HepG2 (cell line): ENCODE results near the gene PRKCE. TPM values are rescaled to one million over a fixed set of nuclear protein-coding genes. Genes with fewer than 3 reads are reported as not detected.

Experiments
- CREM ChIP-seq, 2 experiments: sonication (generic) in 1 of 2; formaldehyde crosslinking in 1 of 2; IDR thresholded peaks; 2 replicates each; pipeline versions ENCODE4 v1.4.0 to v1.6.1; 2016 to 2020; ENCODE audit warnings: antibody characterized with exemption in 1 of 2, mild to moderate bottlenecking in 1 of 2, missing genetic modification reagents in 1 of 2
- FOXJ3 ChIP-seq: sonication (generic); formaldehyde crosslinking; IDR thresholded peaks from 2 replicates; pipeline ENCODE4 v1.4.0; 2020; ENCODE audit warnings: missing genetic modification reagents, mild to moderate bottlenecking, borderline replicate concordance
- FOXO1 ChIP-seq: sonication (generic); formaldehyde crosslinking; IDR thresholded peaks from 2 replicates; pipeline ENCODE4 v1.4.0; 2020; ENCODE audit warnings: missing genetic modification reagents
- LCORL ChIP-seq, 2 experiments: fragments of 450-650 bp in 1 of 2; sonication (generic) in 1 of 2; formaldehyde crosslinking in 1 of 2; IDR thresholded peaks; 2 replicates each; pipeline versions ENCODE4 v1.5.0 to v1.6.1; 2017 to 2020; ENCODE audit warnings: antibody characterized with exemption in 1 of 2, missing genetic modification reagents in 1 of 2
- NFKBIZ ChIP-seq: IDR thresholded peaks from 2 replicates; pipeline ENCODE4 v1.6.1; 2018; ENCODE audit warnings: missing genetic modification reagents, missing compliant biosample characterization
- ONECUT2 ChIP-seq: sonication (generic); formaldehyde crosslinking; IDR thresholded peaks from 2 replicates; pipeline ENCODE4 v1.4.0; 2020; ENCODE audit warnings: missing genetic modification reagents
- PITX1 ChIP-seq: sonication (generic); formaldehyde crosslinking; IDR thresholded peaks from 2 replicates; pipeline ENCODE4 v1.5.1; 2020; ENCODE audit warnings: mild to moderate bottlenecking, missing genetic modification reagents
- RERE ChIP-seq: IDR thresholded peaks from 2 replicates; pipeline ENCODE4 v1.6.1; 2016; ENCODE audit warnings: low read depth, missing genetic modification reagents, missing compliant biosample characterization
- SKIL ChIP-seq: sonication (generic); formaldehyde crosslinking; IDR thresholded peaks from 2 replicates; pipeline ENCODE4 v1.8.0; 2022; ENCODE audit warnings: missing genetic modification reagents, mild to moderate bottlenecking, moderate library complexity, borderline replicate concordance
- U2AF1 ChIP-seq: fragments of 200-400 bp; formaldehyde crosslinking; optimal IDR thresholded peaks from 2 replicates; pipeline ENCODE3; 2017; ENCODE audit warnings: mild to moderate bottlenecking, low read depth, low read length
- ZMAT5 ChIP-seq: sonication (generic); formaldehyde crosslinking; IDR thresholded peaks from 2 replicates; pipeline ENCODE4 v1.5.0; 2020; ENCODE audit warnings: mild to moderate bottlenecking, low read depth, missing genetic modification reagents, borderline replicate concordance
- ZNF350 ChIP-seq: sonication (generic); formaldehyde crosslinking; IDR thresholded peaks from 2 replicates; pipeline ENCODE4 v1.4.0; 2020; ENCODE audit warnings: mild to moderate bottlenecking, low read depth, missing genetic modification reagents, borderline replicate concordance
- ZNF513 ChIP-seq: sonication (generic); formaldehyde crosslinking; conservative IDR thresholded peaks from 2 replicates; pipeline ENCODE4 v1.5.0; 2020; ENCODE audit warnings: missing genetic modification reagents
- ZNF713 ChIP-seq: sonication (generic); formaldehyde crosslinking; IDR thresholded peaks from 2 replicates; pipeline ENCODE4 v1.4.0; 2020; ENCODE audit warnings: mild to moderate bottlenecking, missing genetic modification reagents
- polyA plus RNA-seq, 8 experiments: library from polyadenylated mRNA; depleted of rRNA in 3 of 8; stranded (reverse) in 7 of 8; unstranded in 1 of 8; fragments of >200 nt; fragmentation: Illumina TruSeq in 4 of 8; extraction: Trizol in 4 of 8; gene quantifications; 2 replicates each; pipeline versions ENCODE4 v1.2.1 to v1.2.3, GENCODE V29; 2011 to 2016; ENCODE audit warnings: low read depth in 4 of 8, missing spikeins in 1 of 8, mixed read lengths in 1 of 8; ENCODE audit not compliant: insufficient read depth in 1 of 8
- total RNA-seq, 5 experiments: library from RNA; depleted of rRNA; stranded (reverse); fragments of >200 nt; fragmentation: Illumina TruSeq; extraction: Trizol; gene quantifications; 2 replicates each; pipeline ENCODE4 v1.2.3, GENCODE V29; 2016; ENCODE audit warnings: low read depth in 1 of 5
- TF ChIP-seq, protein P1 (sequence below): sonication (generic); formaldehyde crosslinking; IDR thresholded peaks from 2 replicates; pipeline ENCODE4 v1.5.1; 2020; ENCODE audit warnings: mild to moderate bottlenecking, moderate library complexity, missing genetic modification reagents

PRKCE gene
- total and polyA plus RNA-seq, 2 of the 13 experiments (the other 11 are each of a cell fraction or from before 2014, with no cell fraction given) = 1.0 to 3.9 TPM

DNA sequence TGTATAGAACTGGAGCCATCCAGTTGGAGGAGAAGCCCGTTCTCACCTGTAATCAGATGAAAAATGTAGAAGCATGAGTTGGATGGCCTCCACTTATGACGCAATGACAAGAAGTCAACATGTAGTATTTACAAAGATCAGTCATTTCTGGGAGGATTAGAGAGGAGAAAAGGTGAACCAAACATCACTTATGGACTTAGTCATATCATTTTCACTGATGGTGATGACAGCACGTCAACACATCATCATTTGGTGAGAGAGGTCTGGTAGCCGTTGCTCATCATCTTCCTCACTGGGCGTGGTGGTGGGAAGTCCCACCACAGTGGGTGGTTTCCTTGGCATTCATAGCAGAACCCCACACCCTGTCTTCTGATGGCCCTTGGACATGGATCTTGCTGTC lies 381.5 kb downstream of the PRKCE start (continued):
- TF ChIP-seq NFKBIZ (CRISPR knock-in tag) = 0 out of 2 replicates have a peak, but pooled peaks have one; percentile 34
- TF ChIP-seq ZNF350 (CRISPR knock-in tag) = no peak
- peak; percentile 65; the same call in 1 of the 2 replicates for TF ChIP-seq FOXO1
- TF ChIP-seq SKIL (CRISPR knock-in tag) = peak; percentile 37; the same call in 1 of the 2 replicates
- no peak for TF ChIP-seq ZMAT5 (CRISPR knock-in tag)
- TF ChIP-seq CREM (IDR thresholded peaks at IDR 0.05) = peak; percentile 72
- TF ChIP-seq CREM (CRISPR knock-in tag; IDR thresholded peaks at IDR 0.05) = no peak
- TF ChIP-seq ZNF713 (CRISPR knock-in tag) = no peak
- TF ChIP-seq FOXJ3 (CRISPR knock-in tag) = peak; percentile 49; the same call in 1 of the 2 replicates
- TF ChIP-seq ONECUT2 (CRISPR knock-in tag) = no peak
- TF ChIP-seq ZNF513 = no peak
- TF ChIP-seq, protein P1, sequence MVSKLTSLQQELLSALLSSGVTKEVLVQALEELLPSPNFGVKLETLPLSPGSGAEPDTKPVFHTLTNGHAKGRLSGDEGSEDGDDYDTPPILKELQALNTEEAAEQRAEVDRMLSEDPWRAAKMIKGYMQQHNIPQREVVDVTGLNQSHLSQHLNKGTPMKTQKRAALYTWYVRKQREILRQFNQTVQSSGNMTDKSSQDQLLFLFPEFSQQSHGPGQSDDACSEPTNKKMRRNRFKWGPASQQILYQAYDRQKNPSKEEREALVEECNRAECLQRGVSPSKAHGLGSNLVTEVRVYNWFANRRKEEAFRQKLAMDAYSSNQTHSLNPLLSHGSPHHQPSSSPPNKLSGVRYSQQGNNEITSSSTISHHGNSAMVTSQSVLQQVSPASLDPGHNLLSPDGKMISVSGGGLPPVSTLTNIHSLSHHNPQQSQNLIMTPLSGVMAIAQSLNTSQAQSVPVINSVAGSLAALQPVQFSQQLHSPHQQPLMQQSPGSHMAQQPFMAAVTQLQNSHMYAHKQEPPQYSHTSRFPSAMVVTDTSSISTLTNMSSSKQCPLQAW = peak; percentile 51; the same call in 1 of the 2 replicates
- TF ChIP-seq PITX1 (CRISPR knock-in tag) = 0 out of 2 replicates have a peak, but pooled peaks have one; percentile 35
- no peak for TF ChIP-seq U2AF1
- TF ChIP-seq LCORL (IDR thresholded peaks at IDR 0.05) = no peak
- 0 out of 2 replicates have a peak, but pooled peaks have one; percentile 33 for TF ChIP-seq LCORL (CRISPR knock-in tag; IDR thresholded peaks at IDR 0.05)
- TF ChIP-seq RERE (CRISPR knock-in tag) = peak; percentile 75; the same call in 1 of the 2 replicates
